Motor neuron (in vitro differentiated cells): ENCODE measurements around the gene THSD7A. TPM values are rescaled to one million over a fixed set of nuclear protein-coding genes. Genes with fewer than 3 reads are reported as not detected.

ENCODE experiments used
- ATAC-seq, 8 experiments: fragments of 200-7000 bp; cut with Tn5 transposase; replicated peaks in 6 of 8; 2 replicates each; pipeline ENCODE4 v1.8.0; 2021; ENCODE audit warnings: mild to moderate bottlenecking in 8 of 8, moderate library complexity in 8 of 8
- H3K27ac ChIP-seq, 2 donors: fragments of 250-450 bp; sonication (Bioruptor Pico); 2 replicates each; pipeline ENCODE4 v1.9.0; 2021; ENCODE audit warnings: antibody characterized with exemption in 2 of 2, mild to moderate bottlenecking in 2 of 2, moderate library complexity in 1 of 2
- H3K4me1 ChIP-seq, 2 donors: fragments of 250-450 bp; sonication (Bioruptor Pico); replicated peaks in 1 of 2; 2 replicates each; pipeline ENCODE4 v1.6.1; 2021; ENCODE audit warnings: antibody characterized with exemption in 2 of 2, mild to moderate bottlenecking in 2 of 2, moderate library complexity in 1 of 2
- H3K4me3 ChIP-seq, 5 donors: fragments of 250-450 bp; sonication (Bioruptor Pico); 2 replicates each; pipeline ENCODE4 v1.9.0; 2021; ENCODE audit warnings: antibody characterized with exemption in 5 of 5, mild to moderate bottlenecking in 5 of 5, moderate library complexity in 4 of 5
- WGBS, 10 experiments: fragments of 450-650 bp; shearing (Covaris generic); methylation state at CpG; one replicate each; pipeline ENCODE4 v1.0.0; 2022; 5-methylcytosine and 5-hydroxymethylcytosine counted together
- in situ Hi-C, 9 experiments: fragments of 400-800 bp; cut with MboI; loops; one replicate each; pipeline ENCODE4 v1.15.0; 2021; ENCODE audit warnings: low sequenced_read_pairs in 9 of 9, low pct_unique_long_range_greater_than_20kb in 2 of 9; ENCODE audit not compliant: unreplicated experiment in 9 of 9
- total RNA-seq, 8 experiments: library from RNA; unstranded; fragments of 300-600 nt; gene quantifications; 2 replicates each; pipeline versions ENCODE4 v1.2.3 to v1.2.4, GENCODE V29; 2022

Gene THSD7A
- total RNA-seq, 8 experiments from 2014 or later, result 1.1 to 24.7 (median 9.6) TPM

DNA sequence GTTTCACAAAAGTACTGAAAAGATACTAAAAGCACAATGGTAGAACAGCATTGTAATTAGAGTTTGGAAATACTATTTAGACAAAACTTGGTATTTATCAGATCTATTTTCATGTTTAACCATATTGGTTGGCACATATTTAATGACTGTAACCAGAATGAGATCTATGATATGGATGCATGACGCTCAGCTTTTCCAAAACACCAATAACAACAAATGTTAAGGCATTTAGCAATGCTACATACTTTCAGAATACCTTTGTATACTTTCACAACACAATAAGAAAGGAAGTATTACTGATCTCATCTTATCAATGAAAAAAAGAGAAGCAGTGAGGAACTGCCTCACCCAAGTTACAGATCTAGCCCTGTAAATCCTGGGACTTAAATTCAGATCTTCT, 74.8 kb downstream of the THSD7A start:
- Histone ChIP-seq H3K4me3 (no peak overlapping the region), H3K27ac (no peak overlapping the region), H3K4me1 (no peaks in the 10 kb centered on the region)
- ATAC-seq, result no peak
- in situ Hi-C loops, result no loop called here
- 50 to 100% (median 82%) methylated on average over 1 of the region's 1 CpG; no CpG with 5 or more reads in 2 of the 10 experiments for WGBS, 10 experiments

GRCh38 chr7:11754933-11755332, 77.1 kb downstream of the THSD7A start:
- Histone ChIP-seq H3K4me1 (no peaks in the 10 kb centered on the region), H3K27ac (no peak overlapping the region), H3K4me3 (no peak overlapping the region)
- in situ Hi-C loops, result no loop called here
- ATAC-seq, result no peak
- WGBS, 10 experiments, result 62 to 100% (median 93%) methylated on average over 1 to 3 of the region's 3 CpGs; no CpG with 5 or more reads in 1 of the 10 experiments

DNA sequence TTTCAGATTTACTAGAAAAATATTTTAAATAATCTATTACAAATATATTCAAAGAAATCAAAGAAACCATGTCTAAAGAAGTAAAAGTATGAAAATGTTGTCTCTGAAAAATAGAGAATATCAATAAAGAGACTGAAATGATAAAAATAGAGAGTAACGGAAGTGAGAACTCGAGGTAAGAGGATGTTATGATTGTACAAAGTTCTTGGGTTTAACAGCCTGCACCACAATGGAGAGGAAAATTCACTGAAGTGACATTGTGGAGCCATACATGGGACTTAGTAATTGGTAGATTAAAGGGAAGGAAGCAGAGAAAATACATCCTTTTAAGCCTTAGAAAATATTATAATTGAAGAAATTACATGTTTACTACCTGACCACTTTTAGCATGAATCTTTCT, 77.9 kb downstream of the THSD7A start:
- no peak for ATAC-seq
- Histone ChIP-seq H3K4me3 (no peak overlapping the region), H3K4me1 (no peaks in the 10 kb centered on the region), H3K27ac (no peak overlapping the region)
- 12 to 100% (median 86%) methylated on average over 1 to 2 of the region's 2 CpGs for WGBS, 10 experiments
- in situ Hi-C loops, result no loop called here

DNA sequence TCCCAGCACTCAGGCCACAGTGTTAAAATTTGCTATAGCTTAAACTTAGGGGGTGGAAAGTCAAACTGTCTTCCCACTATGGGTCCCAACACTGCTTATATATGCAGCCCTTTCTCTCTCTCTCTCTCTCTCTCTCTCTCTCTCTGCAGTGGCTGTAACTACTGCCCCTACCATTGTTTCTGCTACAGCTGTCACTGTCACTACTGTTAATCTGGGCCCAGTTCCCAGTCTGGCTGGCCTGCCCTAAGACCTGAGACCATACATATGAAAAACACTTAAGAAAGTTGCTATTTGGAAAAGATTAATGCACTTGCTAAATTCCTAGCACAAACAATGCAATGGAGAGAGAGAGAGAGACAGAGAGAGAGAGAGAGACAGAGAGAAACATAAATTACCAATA, 78.6 kb downstream of the THSD7A start:
- Histone ChIP-seq H3K4me1 (no peaks in the 10 kb centered on the region), H3K27ac (no peak overlapping the region), H3K4me3 (no peak overlapping the region)
- peak in 4 of 8 experiments; percentile 38 to 76 (median 50) for ATAC-seq
- in situ Hi-C loops, result no loop called here

DNA sequence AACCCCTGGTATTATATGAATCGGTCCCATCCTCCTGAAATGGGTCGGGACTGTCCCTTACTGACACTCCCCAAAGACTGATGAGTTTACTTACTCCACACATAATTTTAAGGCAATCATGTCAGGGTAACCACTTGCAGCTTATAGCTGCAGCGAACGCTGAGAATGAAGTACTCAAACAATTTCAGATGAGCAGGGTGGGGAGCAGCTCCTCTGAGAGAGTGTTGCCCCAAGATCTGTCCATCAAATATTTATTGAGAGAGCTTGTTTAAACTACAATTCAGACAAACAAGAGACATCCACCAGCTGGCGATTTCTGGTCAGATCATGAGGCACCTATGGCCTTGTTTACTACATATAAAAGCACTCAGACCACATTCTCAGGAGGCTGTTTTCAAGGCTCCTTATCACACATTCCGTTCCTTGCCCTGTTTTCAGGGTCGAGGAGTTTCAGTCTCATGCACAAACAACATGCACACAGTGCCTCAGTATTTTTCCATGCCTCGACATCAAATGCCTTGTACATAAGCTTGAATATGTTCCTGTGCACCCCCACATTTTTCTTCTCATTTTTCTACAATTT, 80.1 kb downstream of the THSD7A start:
- no peaks in the 10 kb centered on the region for H3K4me1 ChIP-seq
- in situ Hi-C loops, result no loop called here
- 33 to 95% (median 81%) methylated on average over 2 to 8 of the region's 8 CpGs for WGBS, 10 experiments
- no peak overlapping the region for H3K27ac ChIP-seq
- H3K4me3 ChIP-seq, result no peak overlapping the region
- no peak for ATAC-seq

- no peaks in the 10 kb centered on the region for H3K4me1 ChIP-seq
- in situ Hi-C loops, result no loop called here
- no peak overlapping the region for H3K27ac ChIP-seq
- no peak overlapping the region for H3K4me3 ChIP-seq
- no peak for ATAC-seq
- WGBS, 10 experiments, result 42 to 100% (median 100%) methylated on average over 1 to 2 of the region's 2 CpGs; no CpG with 5 or more reads in 2 of the 10 experiments
Measured at GRCh38 chr7:11751315-11751714, 80.7 kb downstream of the THSD7A start.

GRCh38 chr7:11750191-11750590, 81.8 kb downstream of the THSD7A start:
- Histone ChIP-seq H3K27ac (no peak overlapping the region), H3K4me3 (no peak overlapping the region), H3K4me1 (no peaks in the 10 kb centered on the region)
- ATAC-seq, result no peak
- 36 to 100% (median 86%) methylated on average over 2 to 6 of the region's 6 CpGs for WGBS, 10 experiments
- in situ Hi-C loops, result no loop called here

DNA sequence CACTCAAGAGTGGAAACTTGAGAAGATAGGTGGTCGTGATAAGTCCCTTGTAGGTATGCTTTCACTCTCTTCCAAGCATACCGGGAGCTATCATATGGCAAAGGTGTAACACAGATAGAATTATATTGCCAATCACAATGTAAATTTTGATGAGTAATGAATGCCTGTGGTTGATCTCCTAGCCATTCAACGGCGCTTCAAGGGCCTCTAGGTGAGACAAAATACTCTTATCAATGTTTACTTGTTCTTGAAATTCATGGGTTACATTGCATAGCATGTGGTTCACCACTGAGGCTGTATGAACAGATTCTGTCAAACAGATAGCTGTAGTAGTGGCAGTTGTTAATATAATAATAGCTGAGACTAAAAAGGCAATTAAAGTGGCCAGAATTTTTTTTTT, 82.4 kb downstream of the THSD7A start:
- 33 to 100% (median 96%) methylated on average over 1 to 4 of the region's 4 CpGs; no CpG with 5 or more reads in 2 of the 10 experiments for WGBS, 10 experiments
- no peak for ATAC-seq
- no peak overlapping the region for H3K4me3 ChIP-seq
- no peaks in the 10 kb centered on the region for H3K4me1 ChIP-seq
- no peak overlapping the region for H3K27ac ChIP-seq
- in situ Hi-C loops, result no loop called here

DNA sequence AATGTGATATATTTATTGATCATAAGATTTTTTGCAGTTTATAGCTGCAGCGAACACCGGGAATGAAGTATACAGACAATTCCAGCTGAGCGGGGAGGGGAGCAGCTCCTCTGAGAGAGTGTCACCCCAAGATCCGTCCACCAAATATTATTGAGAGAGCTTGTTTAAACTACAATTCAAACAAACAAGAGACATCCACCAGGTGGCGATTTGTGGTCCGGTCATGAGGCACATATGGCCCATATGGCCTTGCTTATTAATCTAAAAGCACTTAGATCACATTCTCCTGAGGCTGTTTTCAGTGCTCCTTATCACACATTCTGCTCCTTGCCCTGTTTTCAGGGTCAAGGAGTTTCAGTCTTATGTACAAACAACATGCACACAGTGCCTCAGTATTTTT, 83.1 kb downstream of the THSD7A start:
- in situ Hi-C loops, result no loop called here
- WGBS, 10 experiments, result 41 to 100% (median 92%) methylated on average over 2 to 6 of the region's 6 CpGs; no CpG with 5 or more reads in 1 of the 10 experiments
- no peak overlapping the region for H3K4me3 ChIP-seq
- no peak overlapping the region for H3K27ac ChIP-seq
- H3K4me1 ChIP-seq, result no peaks in the 10 kb centered on the region
- no peak for ATAC-seq

- WGBS, 10 experiments, result 47 to 94% (median 79%) methylated on average over 1 to 4 of the region's 4 CpGs
- no peak overlapping the region for H3K27ac ChIP-seq
- ATAC-seq, result peak in 1 of 8 experiments; percentile 23
- H3K4me1 ChIP-seq, result peaks cover 3 to 6% of the 10 kb centered on the region in 2 donors
- no peak overlapping the region for H3K4me3 ChIP-seq
- in situ Hi-C loops, result no loop called here
Measured at GRCh38 chr7:11747715-11748485, 84.1 kb downstream of the THSD7A start.

- no peak for ATAC-seq
- in situ Hi-C loops, result no loop called here
- Histone ChIP-seq H3K4me3 (no peak overlapping the region), H3K27ac (no peak overlapping the region), H3K4me1 (peaks cover 11 to 16% of the 10 kb centered on the region in 2 donors)
- 33 to 100% (median 90%) methylated on average over 1 of the region's 1 CpG; no CpG with 5 or more reads in 1 of the 10 experiments for WGBS, 10 experiments
Measured at GRCh38 chr7:11746591-11746990, 85.4 kb downstream of the THSD7A start.

DNA sequence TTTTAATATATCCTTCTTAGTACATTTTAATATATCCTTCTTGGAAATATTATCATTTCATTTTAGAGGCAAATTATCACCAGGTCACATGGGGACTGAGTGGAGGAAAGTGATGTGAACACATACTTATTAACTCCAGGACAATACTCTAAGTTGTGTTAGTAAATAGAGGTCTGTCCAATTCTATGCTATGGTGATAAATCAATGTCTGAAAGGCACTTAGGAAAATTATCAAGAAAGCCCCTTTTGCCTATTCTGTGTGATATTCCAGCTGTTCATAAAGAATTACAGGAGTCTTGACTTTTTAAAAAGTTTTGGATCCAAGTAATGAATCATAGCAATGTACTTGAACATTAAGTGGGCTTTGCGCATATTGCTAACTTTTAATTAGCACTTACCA, 88.5 kb downstream of the THSD7A start:
- no peak for ATAC-seq
- Histone ChIP-seq H3K4me1 (peaks cover 11 to 23% of the 10 kb centered on the region in 2 donors), H3K27ac (no peak overlapping the region), H3K4me3 (no peak overlapping the region)
- in situ Hi-C loops, result no loop called here
- WGBS, 10 experiments, result 100% methylated on average over 1 of the region's 1 CpG; no CpG with 5 or more reads in 3 of the 10 experiments

DNA sequence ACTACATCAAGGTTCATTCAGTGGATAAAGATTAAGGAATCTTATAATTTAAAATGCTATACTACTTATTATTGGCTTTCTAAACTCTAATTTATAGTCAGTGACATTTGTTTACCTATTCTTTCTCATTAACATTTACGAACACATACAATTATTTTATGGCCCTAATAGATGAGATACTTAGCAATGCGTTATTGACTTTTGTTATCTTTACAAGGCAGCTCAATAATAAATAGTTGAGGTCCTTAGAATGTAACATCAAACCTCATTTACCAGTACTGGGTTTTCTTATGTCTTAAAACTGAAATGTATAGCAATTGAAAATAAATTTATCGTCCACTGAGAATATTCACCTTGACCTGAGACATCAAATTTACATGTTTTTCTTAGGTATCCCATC, 89.0 kb downstream of the THSD7A start:
- H3K4me1 ChIP-seq, result peaks cover 11 to 23% of the 10 kb centered on the region in 2 donors
- in situ Hi-C loops, result no loop called here
- ATAC-seq, result no peak
- no peak overlapping the region for H3K27ac ChIP-seq
- H3K4me3 ChIP-seq, result no peak overlapping the region
- WGBS, 10 experiments, result 53 to 93% (median 81%) methylated on average over 2 to 3 of the region's 3 CpGs

- peaks cover 11 to 23% of the 10 kb centered on the region in 2 donors for H3K4me1 ChIP-seq
- WGBS, 10 experiments, result 0% methylated on average over 1 of the region's 1 CpG; no CpG with 5 or more reads in 5 of the 10 experiments
- no peak overlapping the region for H3K4me3 ChIP-seq
- no peak overlapping the region for H3K27ac ChIP-seq
- ATAC-seq, result peak in 6 of 8 experiments; percentile 79 to 99 (median 99)
- in situ Hi-C loops, result no loop called here
Measured at GRCh38 chr7:11742496-11742895, 89.5 kb downstream of the THSD7A start.
